GM18511 (cell line): ENCODE measurements around the gene FNDC4.
A peak's percentile ranks its signal among the peaks of the same experiment; 100 is the strongest.

Experiments used
- ATAC-seq: cut with Tn5 transposase; IDR thresholded peaks from one replicate; pipeline ENCODE4 v1.9.1; 2021; ENCODE audit warnings: mild to moderate bottlenecking, moderate library complexity; ENCODE audit not compliant: unreplicated experiment

FNDC4 gene

DNA sequence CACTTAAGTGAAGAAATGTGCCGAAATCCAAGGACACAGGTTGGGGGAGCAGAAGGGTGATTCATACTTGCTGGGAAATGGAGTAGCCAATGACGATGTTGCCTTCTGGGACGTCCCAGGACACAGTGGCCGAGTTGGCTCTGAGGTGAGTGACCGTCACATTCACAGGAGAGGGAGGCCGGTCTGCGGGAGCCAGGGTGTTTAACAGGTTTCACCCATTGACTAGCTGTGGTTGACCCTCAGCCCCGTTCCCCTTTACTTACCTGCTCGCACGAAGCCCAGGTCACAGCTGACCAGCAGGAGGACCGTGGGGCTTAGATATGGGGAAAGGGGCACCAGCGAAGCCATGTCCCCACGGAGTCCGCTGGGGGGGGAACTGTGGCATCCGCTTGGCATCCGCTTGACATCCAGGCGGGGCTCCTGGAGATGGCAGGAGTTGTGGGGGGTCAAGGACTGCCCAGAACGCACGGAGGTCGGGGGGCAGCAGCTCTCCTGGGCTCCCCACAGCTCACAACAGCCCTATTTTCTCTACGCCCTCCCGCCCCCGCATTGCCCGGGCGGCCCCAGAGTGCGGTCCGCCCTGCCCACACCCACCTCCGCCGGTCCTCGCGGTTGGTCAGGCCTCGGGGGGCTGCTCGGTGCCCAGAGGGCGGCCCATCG, 586 bp downstream of the FNDC4 start:
- no peak for ATAC-seq

GRCh38 chr2:27493948-27494283, 1.1 kb downstream of the FNDC4 start:
- no peak for ATAC-seq

- ATAC-seq = no peak
Observed at GRCh38 chr2:27492557-27492956, 2.4 kb downstream of the FNDC4 start.

GRCh38 chr2:27489498-27490397, 5.3 kb downstream of the FNDC4 start, which contains the start of gene IFT172:
Gene IFT172, minus strand, starts transcription at chr2:27489743. Its CDS starts 90 bp downstream, at chr2:27489653.
- peak; percentile 99 for ATAC-seq

- peak; percentile 14 for ATAC-seq
Observed at GRCh38 chr2:27489118-27489497, 5.9 kb downstream of the FNDC4 start.

GRCh38 chr2:27485496-27485895, 9.5 kb downstream of the FNDC4 start:
- ATAC-seq = no peak

DNA sequence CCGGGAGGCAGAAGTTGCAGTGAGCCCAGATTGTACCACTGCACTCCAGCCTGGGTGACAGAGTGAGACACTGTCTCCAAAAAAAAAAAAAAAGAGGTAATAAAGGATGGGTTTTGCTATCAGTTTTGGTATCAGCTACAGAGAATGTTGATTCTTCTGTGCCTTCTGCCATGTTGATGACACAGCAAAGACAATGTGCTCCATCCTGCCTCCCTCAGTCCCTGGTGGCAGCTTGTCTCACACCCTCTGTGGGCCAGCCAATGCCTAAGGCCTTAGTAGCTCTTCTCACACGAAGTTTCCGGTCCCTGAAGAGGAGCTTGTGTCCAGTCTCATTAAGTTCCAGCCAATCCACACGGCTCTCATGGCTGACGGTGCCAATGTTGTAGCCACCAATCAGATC, 23.0 kb downstream of the FNDC4 start:
- no peak for ATAC-seq

GRCh38 chr2:27464443-27464842, 30.6 kb downstream of the FNDC4 start:
- ATAC-seq = no peak

GRCh38 chr2:27461118-27461517, 33.9 kb downstream of the FNDC4 start:
- ATAC-seq = no peak

DNA sequence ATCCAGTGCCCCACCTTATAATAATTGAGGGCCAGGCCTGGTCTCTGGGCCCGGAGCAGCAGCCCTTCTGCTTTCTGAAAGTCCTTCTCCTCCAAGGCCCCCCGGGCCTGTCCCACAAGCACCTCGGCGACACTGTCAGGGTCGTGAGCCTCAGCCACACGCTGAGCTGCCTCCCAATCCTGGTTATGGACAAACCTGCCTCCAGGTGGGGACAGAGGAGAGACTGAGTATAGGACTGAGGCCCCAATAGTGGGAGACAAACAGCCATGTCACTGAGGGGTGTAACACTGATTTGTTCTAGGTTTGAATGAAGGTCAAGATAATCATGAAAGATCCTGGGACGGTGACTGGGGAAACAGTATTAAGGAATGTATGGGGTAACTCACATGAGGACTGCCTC, 41.0 kb downstream of the FNDC4 start:
- no peak for ATAC-seq

DNA sequence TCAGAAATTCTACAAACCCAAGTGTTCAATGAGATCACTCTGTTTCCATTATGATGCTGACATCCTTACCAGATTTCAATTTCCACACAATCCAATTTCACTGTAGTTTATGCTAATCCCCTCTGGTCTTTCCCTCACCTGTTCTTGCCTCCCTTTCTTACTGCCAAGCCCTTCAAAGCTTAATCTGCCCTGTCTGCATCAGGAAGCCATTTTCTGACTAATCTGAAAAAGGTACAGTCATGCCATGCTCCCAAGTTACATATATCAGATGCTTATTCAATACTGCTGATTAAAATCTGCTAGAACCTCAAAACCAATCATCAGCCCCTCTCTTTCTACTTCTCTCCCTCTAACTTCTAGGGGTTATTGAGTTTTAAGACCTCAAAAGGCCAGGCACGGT, 43.9 kb downstream of the FNDC4 start:
- ATAC-seq = no peak

GRCh38 chr2:27448381-27448780, 46.6 kb downstream of the FNDC4 start:
- no peak for ATAC-seq

DNA sequence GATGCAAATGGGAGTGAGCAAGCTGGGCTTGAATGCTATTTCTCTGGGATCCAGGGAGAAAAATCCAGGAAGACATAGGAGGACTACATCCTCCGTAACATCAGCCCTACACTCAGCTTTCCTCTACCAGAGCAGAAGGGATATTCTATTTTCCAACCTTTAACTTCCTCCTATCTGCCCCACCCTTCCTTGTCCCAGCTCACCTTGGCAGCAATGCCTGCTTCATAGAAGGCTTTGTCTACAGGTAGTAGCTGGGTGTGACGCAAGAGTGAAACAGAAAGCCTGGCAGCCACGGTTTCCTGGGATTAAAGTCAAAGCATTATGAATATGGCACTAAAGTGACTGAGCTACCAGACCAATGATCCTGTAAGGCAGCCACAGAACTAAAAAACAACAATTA, 48.9 kb downstream of the FNDC4 start:
- no peak for ATAC-seq

- no peak for ATAC-seq
Observed at GRCh38 chr2:27445615-27446014, 49.4 kb downstream of the FNDC4 start.

GRCh38 chr2:27445155-27445554, 49.8 kb downstream of the FNDC4 start:
- ATAC-seq = no peak

GRCh38 chr2:27442920-27443282, 52.1 kb downstream of the FNDC4 start:
- ATAC-seq = no peak

- no peak for ATAC-seq
Observed at GRCh38 chr2:27441958-27442919, 52.8 kb downstream of the FNDC4 start, which contains the start of gene KRTCAP3. Gene KRTCAP3, plus strand, starts transcription at chr2:27442381. Its CDS starts 32 bp downstream, at chr2:27442413.
